ENCODE measurements around the gene ARMC10. TPM values are rescaled to one million over a fixed set of nuclear protein-coding genes. Genes with fewer than 3 reads are reported as not detected.
A peak's percentile ranks its signal among the peaks of the same experiment; 100 is the strongest.
"Not testable (repeated sequence)": the region's sequence is repeated elsewhere in the genome, so short reads cannot be mapped to it uniquely, and the experiment has no call there.

The ARMC10 gene
- total and polyA plus RNA-seq, 7 experiments from 2014 or later: 13.6 to 46.4 (median 27.8) TPM

DNA sequence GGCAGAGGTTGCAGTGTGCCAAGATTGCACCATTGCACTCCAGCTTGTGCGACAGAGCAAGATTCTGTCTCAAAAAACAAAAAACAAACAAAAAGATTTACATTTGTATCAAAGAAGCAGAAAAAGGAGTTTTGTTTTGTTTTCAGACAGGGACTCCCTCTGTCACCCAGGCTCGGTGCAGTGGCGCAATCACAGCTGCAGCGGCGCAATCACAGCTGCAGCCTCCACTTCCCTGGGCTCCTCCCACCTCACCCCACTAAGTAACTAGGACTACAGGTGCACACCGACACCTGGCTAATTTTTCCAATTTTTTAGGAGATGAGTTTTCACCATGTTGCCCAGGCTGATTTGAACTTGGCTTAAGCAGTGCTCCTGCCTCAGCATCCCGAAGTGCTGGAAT lies 1.8 kb downstream of the ARMC10 start:
- Mint-ChIP-seq H3K4me3 (peak overlapping the region in 7 of 10 donors; percentile 10 to 100 (median 95)), H3K36me3 (peaks cover 0 to 14% (median 5%) of the 10 kb centered on the region in 5 donors), H3K9me3 (no peaks in the 10 kb centered on the region), H3K4me1 (peaks cover 23 to 65% (median 55%) of the 10 kb centered on the region in 7 donors), H3K27me3 (peaks cover 0 to 2% (median 0%) of the 10 kb centered on the region in 5 donors), H3K27ac (peak overlapping the region in 2 of 9 donors; percentile 24 to 39)
- no peak overlapping the region for H3K4me3 ChIP-seq (ENCODE audit: low read length)
- H3K36me3 ChIP-seq (ENCODE audit: control insufficient read depth in 2 of 3, insufficient read depth in 3 of 3, low read length in 3 of 3): peaks cover 0 to 5% (median 0%) of the 10 kb centered on the region in 3 experiments
- H3K27me3 ChIP-seq (ENCODE audit: control insufficient read depth in 2 of 2, insufficient read depth in 2 of 2, low read length in 2 of 2): no peaks in the 10 kb centered on the region
- peaks cover 14 to 18% of the 10 kb centered on the region in 2 donors for H3K4me1 ChIP-seq (ENCODE audit: control insufficient read depth in 2 of 2, insufficient read depth in 2 of 2, low read length in 2 of 2)
- ChIA-PET POLR2A (no interaction called here), CTCF (no interaction called here)
- ATAC-seq (no peak), DNase-seq (no peak)
- intact Hi-C loops (cut with micrococcal nuclease): loop anchor here (5.0 to 10.0 kb wide), 4 partner anchors 206 to 1832 kb away; partner anchors contain the start of genes ORC5 (in 2 of the 2), FIS1 (in 1 of the 2) and PMPCB (in 1 of the 2)
- no peaks in the 10 kb centered on the region for H3K9me3 ChIP-seq (ENCODE audit: control insufficient read depth in 2 of 3, low read length in 3 of 3)
- no peak overlapping the region for H3K27ac ChIP-seq (ENCODE audit: low read depth, low read length)

DNA sequence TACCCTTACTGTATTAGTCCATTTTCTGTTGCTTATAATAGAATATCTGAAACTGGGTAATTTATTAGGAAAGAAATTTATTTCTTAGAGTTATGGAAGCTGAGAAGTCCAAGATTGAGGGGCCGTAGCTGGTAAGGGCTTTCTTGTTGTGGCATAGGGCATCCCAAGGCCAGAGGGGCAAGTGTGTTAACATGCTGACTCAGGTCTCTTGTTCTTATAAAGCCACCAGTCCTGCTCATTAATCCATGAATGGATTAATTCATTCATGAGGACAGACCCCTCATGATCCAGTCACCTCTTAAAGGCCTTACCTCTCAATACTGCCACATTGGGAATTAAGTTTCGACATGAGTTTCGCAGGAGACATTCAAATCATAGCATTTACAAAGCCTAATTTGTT lies 2.4 kb downstream of the ARMC10 start:
- Histone ChIP-seq H3K4me1 (ENCODE audit: control insufficient read depth in 2 of 2, insufficient read depth in 2 of 2, low read length in 2 of 2) (peaks cover 14 to 18% of the 10 kb centered on the region in 2 donors), H3K9me3 (ENCODE audit: control insufficient read depth in 2 of 3, low read length in 3 of 3) (no peaks in the 10 kb centered on the region), H3K27me3 (ENCODE audit: control insufficient read depth in 2 of 2, insufficient read depth in 2 of 2, low read length in 2 of 2) (no peaks in the 10 kb centered on the region), H3K27ac (ENCODE audit: low read depth, low read length) (no peak overlapping the region), H3K4me3 (ENCODE audit: low read length) (no peak overlapping the region), H3K36me3 (ENCODE audit: control insufficient read depth in 2 of 3, insufficient read depth in 3 of 3, low read length in 3 of 3) (peaks cover 0 to 5% (median 0%) of the 10 kb centered on the region in 3 experiments)
- H3K27ac Mint-ChIP-seq: peak overlapping the region in 4 of 9 donors; percentile 24 to 39 (median 30)
- peaks cover 0 to 14% (median 5%) of the 10 kb centered on the region in 5 donors for H3K36me3 Mint-ChIP-seq
- CTCF ChIA-PET: no interaction called here
- DNase-seq: no peak
- peaks cover 0 to 2% (median 0%) of the 10 kb centered on the region in 5 donors for H3K27me3 Mint-ChIP-seq
- H3K9me3 Mint-ChIP-seq: no peaks in the 10 kb centered on the region
- H3K4me1 Mint-ChIP-seq: peaks cover 23 to 71% (median 60%) of the 10 kb centered on the region in 7 donors
- H3K4me3 Mint-ChIP-seq: peak overlapping the region in 7 of 10 donors; percentile 10 to 100 (median 64)
- no peak for ATAC-seq
- intact Hi-C loops (cut with micrococcal nuclease): loop anchor here (5.0 to 10.0 kb wide), 4 partner anchors 205 to 1833 kb away; partner anchors contain the start of genes ORC5 (in 2 of the 2), FIS1 (in 1 of the 2) and PMPCB (in 1 of the 2)
- POLR2A ChIA-PET: interaction anchor here (0.7 kb wide), 1 partner anchor 682 kb away, joined by 3 read pairs; no protein-coding TSS in a partner anchor

DNA sequence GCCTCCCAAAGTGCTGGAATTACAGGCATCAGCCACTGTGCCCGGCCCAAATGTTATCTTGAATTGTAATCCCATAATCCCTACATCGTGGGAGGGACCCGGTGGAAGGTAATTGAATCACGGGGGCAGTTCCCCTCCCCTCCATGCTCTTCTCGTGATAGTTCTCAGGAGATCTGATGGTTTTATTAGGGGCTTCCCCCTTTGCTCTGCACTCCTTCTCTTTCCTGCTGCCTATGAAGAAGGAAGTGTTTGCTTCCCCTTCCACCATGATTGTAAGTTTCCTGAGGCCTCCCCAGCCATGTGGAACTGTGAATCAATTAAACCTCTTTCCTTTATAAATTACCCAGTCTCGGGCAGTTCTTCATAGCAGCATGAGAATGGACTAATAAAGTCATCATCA lies 3.3 kb downstream of the ARMC10 start:
- Mint-ChIP-seq H3K4me1 (peaks cover 28 to 77% (median 66%) of the 10 kb centered on the region in 7 donors), H3K27ac (peak overlapping the region in 5 of 9 donors; percentile 11 to 55 (median 38)), H3K36me3 (peaks cover 0 to 14% (median 7%) of the 10 kb centered on the region in 5 donors), H3K4me3 (peak overlapping the region in 6 of 10 donors; percentile 4 to 29 (median 20))
- DNase-seq; CTCF ChIA-PET; H3K27me3 ChIP-seq (ENCODE audit: control insufficient read depth in 2 of 2, insufficient read depth in 2 of 2, low read length in 2 of 2); H3K9me3 Mint-ChIP-seq; H3K4me3 ChIP-seq (ENCODE audit: low read length); ATAC-seq; H3K27me3 Mint-ChIP-seq; H3K36me3 ChIP-seq (ENCODE audit: control insufficient read depth in 2 of 3, insufficient read depth in 3 of 3, low read length in 3 of 3); H3K27ac ChIP-seq (ENCODE audit: low read depth, low read length); H3K9me3 ChIP-seq (ENCODE audit: control insufficient read depth in 2 of 3, low read length in 3 of 3): not testable (repeated sequence)
- intact Hi-C loops (cut with micrococcal nuclease): loop anchor here (5.0 to 10.0 kb wide), 4 partner anchors 204 to 1833 kb away; partner anchors contain the start of genes ORC5 (in 2 of the 2), FIS1 (in 1 of the 2) and PMPCB (in 1 of the 2)
- peaks cover 14 to 18% of the 10 kb centered on the region in 2 donors for H3K4me1 ChIP-seq (ENCODE audit: control insufficient read depth in 2 of 2, insufficient read depth in 2 of 2, low read length in 2 of 2)
- POLR2A ChIA-PET: interaction anchor here (0.6 kb wide), 1 partner anchor 680 kb away, joined by 3 read pairs; no protein-coding TSS in a partner anchor

DNA sequence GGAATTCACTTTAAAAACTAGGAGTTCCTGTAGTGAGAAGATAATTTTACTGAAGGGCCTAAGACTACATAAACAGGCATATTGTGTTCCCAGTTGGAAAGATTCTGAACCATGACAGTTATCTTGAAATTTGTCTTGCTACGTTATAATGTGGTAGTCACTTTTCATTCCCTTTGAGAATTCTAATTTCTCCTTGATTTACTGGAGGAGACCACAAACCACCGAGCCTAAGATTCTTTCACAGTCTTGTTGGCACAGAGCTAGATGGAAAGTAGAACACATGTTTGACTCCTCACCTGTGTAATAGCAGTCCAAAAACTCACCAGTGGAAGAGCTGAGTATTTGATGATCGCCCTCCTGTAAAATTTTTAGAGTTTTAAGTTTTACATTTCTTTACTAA lies 4.9 kb downstream of the ARMC10 start:
- Mint-ChIP-seq H3K27me3 (no peaks in the 10 kb centered on the region), H3K36me3 (peaks cover 0 to 19% (median 7%) of the 10 kb centered on the region in 5 donors), H3K4me3 (peak overlapping the region in 1 of 10 donors; percentile 3), H3K9me3 (no peaks in the 10 kb centered on the region), H3K4me1 (peaks cover 18 to 65% (median 54%) of the 10 kb centered on the region in 7 donors), H3K27ac (no peak overlapping the region)
- Histone ChIP-seq H3K4me1 (ENCODE audit: control insufficient read depth in 2 of 2, insufficient read depth in 2 of 2, low read length in 2 of 2) (peaks cover 10 to 14% of the 10 kb centered on the region in 2 donors), H3K27me3 (ENCODE audit: control insufficient read depth in 2 of 2, insufficient read depth in 2 of 2, low read length in 2 of 2) (no peaks in the 10 kb centered on the region), H3K4me3 (ENCODE audit: low read length) (no peak overlapping the region), H3K36me3 (ENCODE audit: control insufficient read depth in 2 of 3, insufficient read depth in 3 of 3, low read length in 3 of 3) (peaks cover 0 to 20% (median 5%) of the 10 kb centered on the region in 3 experiments), H3K9me3 (ENCODE audit: control insufficient read depth in 2 of 3, low read length in 3 of 3) (no peaks in the 10 kb centered on the region), H3K27ac (ENCODE audit: low read depth, low read length) (no peak overlapping the region)
- CTCF ChIA-PET: interaction anchor here (0.8 kb wide), 1 partner anchor 194 kb away, joined by 3 read pairs; no protein-coding TSS in a partner anchor
- POLR2A ChIA-PET: interaction anchor here (0.6 to 1.1 kb wide), 2 partner anchors 9 to 69 kb away, joined by 3 to 6 read pairs; partner anchors contain the start of gene NAPEPLD
- ATAC-seq: no peak
- intact Hi-C loops (cut with micrococcal nuclease): loop anchor here (5.0 to 10.0 kb wide), 4 partner anchors 202 to 1835 kb away; partner anchors contain the start of genes ORC5 (in 2 of the 2), FIS1 (in 1 of the 2) and PMPCB (in 1 of the 2)
- no peak for DNase-seq

DNA sequence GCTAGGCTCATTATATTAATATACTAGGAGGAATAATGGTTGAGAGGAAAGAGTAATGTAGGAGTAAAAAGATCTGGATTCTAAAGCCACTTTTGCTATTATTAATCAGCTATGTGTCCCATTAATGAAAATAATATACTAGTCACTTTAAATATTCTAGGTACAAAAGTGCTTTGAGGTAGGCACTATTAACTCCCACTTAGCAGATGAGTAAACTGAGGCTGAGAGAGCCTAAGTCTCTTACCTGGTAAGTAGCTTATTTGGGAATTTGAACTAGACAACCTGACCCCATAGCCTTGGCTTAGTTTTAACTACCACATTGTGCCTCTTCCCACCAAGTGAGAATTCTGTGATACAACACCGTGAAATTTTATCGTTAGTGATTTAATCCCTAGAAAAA lies 6.0 kb downstream of the ARMC10 start:
- Histone ChIP-seq H3K4me1 (ENCODE audit: control insufficient read depth in 2 of 2, insufficient read depth in 2 of 2, low read length in 2 of 2) (peaks cover 6 to 11% of the 10 kb centered on the region in 2 donors), H3K27ac (ENCODE audit: low read depth, low read length) (no peak overlapping the region), H3K27me3 (ENCODE audit: control insufficient read depth in 2 of 2, insufficient read depth in 2 of 2, low read length in 2 of 2) (no peaks in the 10 kb centered on the region), H3K36me3 (ENCODE audit: control insufficient read depth in 2 of 3, insufficient read depth in 3 of 3, low read length in 3 of 3) (peaks cover 0 to 22% (median 5%) of the 10 kb centered on the region in 3 experiments), H3K9me3 (ENCODE audit: control insufficient read depth in 2 of 3, low read length in 3 of 3) (no peaks in the 10 kb centered on the region), H3K4me3 (ENCODE audit: low read length) (no peak overlapping the region)
- Mint-ChIP-seq H3K36me3 (peaks cover 0 to 22% (median 7%) of the 10 kb centered on the region in 5 donors), H3K4me1 (peaks cover 12 to 59% (median 47%) of the 10 kb centered on the region in 7 donors), H3K4me3 (no peak overlapping the region), H3K27me3 (no peaks in the 10 kb centered on the region), H3K27ac (no peak overlapping the region), H3K9me3 (no peaks in the 10 kb centered on the region)
- POLR2A ChIA-PET: interaction anchor here (1.1 kb wide), 1 partner anchor 10 kb away, joined by 3 read pairs; no protein-coding TSS in a partner anchor
- DNase-seq (no peak), ATAC-seq (no peak)
- CTCF ChIA-PET: no interaction called here
- intact Hi-C loops (cut with micrococcal nuclease): no loop called here

DNA sequence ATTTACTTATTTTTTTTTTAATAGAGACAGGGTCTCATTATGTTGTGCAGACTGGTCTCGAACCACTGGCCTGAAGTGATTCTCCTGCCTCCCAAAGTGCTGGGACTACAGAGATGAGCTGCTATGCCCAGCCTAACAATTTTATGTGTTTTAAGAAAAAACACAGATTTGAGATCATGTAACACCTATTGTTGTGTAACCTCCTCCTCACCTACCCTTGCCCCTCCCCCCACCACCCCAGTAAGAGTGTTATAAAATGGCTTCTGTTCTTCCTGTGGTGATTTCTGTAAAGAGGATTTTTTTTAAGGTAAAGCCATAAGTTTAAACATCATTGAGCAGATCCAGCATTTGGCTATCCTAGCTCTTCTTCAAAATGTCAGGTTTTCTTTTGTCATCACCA lies 7.6 kb downstream of the ARMC10 start:
- Mint-ChIP-seq H3K27me3 (no peaks in the 10 kb centered on the region), H3K4me1 (peaks cover 10 to 43% (median 33%) of the 10 kb centered on the region in 7 donors), H3K9me3 (no peaks in the 10 kb centered on the region), H3K27ac (peak overlapping the region in 1 of 9 donors; percentile 8), H3K36me3 (peaks cover 0 to 32% (median 10%) of the 10 kb centered on the region in 5 donors), H3K4me3 (no peak overlapping the region)
- POLR2A ChIA-PET: no interaction called here
- Histone ChIP-seq H3K4me3 (ENCODE audit: low read length) (no peak overlapping the region), H3K36me3 (ENCODE audit: control insufficient read depth in 2 of 3, insufficient read depth in 3 of 3, low read length in 3 of 3) (peaks cover 0 to 27% (median 5%) of the 10 kb centered on the region in 3 experiments), H3K9me3 (ENCODE audit: control insufficient read depth in 2 of 3, low read length in 3 of 3) (no peaks in the 10 kb centered on the region), H3K27me3 (ENCODE audit: control insufficient read depth in 2 of 2, insufficient read depth in 2 of 2, low read length in 2 of 2) (no peaks in the 10 kb centered on the region), H3K4me1 (ENCODE audit: control insufficient read depth in 2 of 2, insufficient read depth in 2 of 2, low read length in 2 of 2) (no peaks in the 10 kb centered on the region), H3K27ac (ENCODE audit: low read depth, low read length) (no peak overlapping the region)
- DNase-seq (no peak), ATAC-seq (no peak)
- intact Hi-C loops (cut with micrococcal nuclease): no loop called here
- CTCF ChIA-PET: no interaction called here
